GM21619 (cell line): ENCODE measurements around the gene INHBA.

ENCODE experiments used
- ATAC-seq: cut with Tn5 transposase; IDR thresholded peaks from one replicate; pipeline ENCODE4 v1.9.1; 2021; ENCODE audit not compliant: unreplicated experiment

INHBA gene

GRCh38 chr7:41702635-41703371 lies at the start of gene INHBA:
INHBA (minus strand) TSS chr7:41703090; CDS start chr7:41700374, 2,716 bp downstream.
- no peak for ATAC-seq

DNA sequence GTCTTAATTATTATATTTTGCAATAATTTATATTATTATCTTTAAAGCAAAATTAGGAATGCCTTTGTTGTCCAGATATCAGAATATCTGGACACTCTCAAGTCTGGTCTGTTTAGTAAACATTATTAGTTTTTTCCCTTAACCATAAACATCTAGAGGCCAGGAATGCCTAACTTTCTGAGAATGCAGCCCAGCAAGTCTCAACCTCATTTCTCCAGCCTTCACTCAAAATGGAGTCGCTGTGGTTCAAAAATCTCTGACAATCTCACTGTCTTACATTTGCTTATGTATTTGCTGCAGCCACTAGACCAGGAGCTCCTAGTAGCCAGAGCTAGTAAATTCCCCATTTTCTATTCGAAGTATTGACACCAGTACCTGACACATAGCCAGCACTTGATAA lies 49.7 kb upstream of the INHBA start:
- no peak for ATAC-seq

DNA sequence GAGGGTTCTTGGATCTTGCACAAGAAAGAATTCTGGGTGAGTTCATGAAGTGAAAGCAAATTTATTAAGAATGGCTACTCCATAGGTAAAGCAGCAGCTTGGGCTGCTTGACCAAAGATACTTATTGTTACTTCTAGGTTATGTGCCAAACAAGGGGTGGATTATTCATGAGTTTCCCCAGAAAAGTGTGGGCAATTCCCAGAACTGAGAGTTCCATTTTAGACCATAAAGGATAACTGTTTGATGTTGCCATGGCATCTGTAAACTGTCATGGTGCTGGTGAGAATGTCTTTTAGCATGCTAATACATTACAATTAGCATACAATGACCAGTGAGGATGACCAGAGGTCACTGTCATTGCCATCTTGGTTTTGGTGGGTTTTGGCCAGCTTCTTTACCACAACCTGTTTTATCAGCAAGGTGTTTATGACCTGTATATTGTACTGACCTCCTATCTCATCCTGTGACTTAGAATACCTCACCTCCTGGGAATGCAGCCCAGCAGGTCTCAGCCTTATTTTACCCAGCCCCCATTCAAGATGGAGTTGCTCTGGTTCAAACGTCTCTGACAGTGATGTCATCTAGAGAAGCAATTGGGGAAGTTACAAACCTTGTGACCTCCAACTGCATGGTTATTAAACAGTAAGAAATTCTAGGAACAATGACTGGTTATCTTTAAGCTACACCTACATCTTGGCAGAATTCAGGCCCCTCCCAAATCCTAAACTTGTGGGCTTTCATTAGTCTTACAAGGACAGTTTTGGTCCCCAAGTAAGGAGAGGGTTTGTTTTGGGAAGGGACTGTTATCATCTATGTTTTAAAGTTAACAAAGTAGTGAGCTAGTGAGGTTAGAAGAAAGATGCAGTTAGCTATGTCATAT lies 48.0 kb upstream of the INHBA start:
- no peak for ATAC-seq

GRCh38 chr7:41747961-41748360 lies 45.1 kb upstream of the INHBA start:
- no peak for ATAC-seq

DNA sequence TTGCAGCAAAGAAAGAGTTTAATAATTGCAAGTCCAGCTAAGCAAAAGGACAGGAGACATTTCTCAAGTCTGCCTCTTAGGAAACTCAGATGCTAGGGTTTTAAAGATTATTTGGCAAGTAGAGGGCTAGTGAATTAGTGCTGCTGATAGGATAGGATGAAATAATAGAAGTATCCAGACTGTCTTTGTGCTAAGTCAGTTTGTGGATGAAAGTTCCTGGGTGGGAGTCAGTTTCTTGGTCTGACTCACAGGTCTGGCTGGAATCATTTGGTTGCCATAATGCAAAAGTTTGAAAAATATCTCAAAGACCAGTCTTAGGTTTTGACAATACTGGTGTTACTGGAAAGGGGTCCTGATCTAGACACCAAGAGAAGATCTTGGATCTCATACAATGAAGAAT lies 42.6 kb upstream of the INHBA start:
- ATAC-seq = no peak

DNA sequence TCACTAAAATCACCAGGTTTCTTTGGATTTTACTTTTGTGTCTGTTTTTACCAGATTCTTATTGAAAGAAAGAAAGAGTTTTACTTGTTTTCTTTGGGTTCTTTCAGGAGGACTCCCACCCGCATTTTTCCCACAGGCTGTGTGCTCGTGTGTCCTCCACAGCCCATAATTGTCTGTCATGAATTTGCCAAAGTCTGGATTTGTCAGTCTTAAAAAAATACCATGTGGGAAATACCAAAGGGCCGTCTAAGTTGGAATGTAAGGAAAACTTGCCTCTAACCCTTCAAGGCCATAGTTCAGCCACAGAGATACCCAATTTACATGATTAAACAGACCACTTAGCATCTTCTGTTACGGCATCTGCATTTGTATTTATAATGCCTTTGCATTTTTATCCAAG lies 41.3 kb upstream of the INHBA start:
- ATAC-seq = no peak

GRCh38 chr7:41742401-41743020 lies 39.6 kb upstream of the INHBA start:
- ATAC-seq = no peak

GRCh38 chr7:41738806-41739205 lies 35.9 kb upstream of the INHBA start:
- no peak for ATAC-seq

GRCh38 chr7:41738336-41738735 lies 35.4 kb upstream of the INHBA start:
- ATAC-seq = no peak

GRCh38 chr7:41735206-41735605 lies 32.3 kb upstream of the INHBA start:
- no peak for ATAC-seq

DNA sequence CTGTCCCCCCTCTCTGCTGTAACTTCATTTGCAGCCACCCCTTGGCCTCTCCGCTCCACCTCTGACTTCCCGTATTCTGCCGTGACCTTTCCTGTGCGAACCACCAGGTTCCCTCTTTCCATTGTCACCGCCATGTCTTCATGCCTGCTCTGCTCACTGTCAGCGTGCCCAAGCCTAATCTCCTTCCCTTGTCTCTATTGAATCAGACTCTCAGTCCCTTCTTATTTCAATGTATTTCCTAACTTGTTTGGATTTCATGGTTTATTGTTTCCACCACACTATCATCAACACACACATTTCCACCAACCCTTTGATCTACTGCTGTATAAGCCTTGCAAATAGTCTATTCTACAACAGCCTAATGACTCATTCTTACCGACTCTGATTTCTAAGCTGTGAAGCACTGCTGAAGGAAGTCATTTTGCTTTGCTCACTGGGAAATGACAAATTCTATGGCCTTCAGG lies 30.0 kb upstream of the INHBA start:
- ATAC-seq = no peak

DNA sequence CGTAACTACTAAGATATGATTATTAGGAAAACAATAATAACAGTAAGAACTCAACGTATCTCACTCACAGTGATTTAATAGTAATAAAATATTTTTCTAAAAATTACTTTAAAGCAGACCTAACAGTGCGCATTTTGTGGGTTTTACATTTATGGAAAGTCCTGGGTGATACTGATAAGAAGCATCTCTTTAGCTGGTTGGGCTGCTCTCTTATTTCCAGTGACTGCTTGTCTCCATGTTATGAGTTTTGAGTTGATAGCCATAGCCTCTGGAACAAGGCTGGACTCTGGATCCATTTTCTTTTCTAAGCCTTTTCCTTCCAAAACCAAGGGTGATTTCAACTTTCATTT lies 29.5 kb upstream of the INHBA start:
- ATAC-seq = no peak

- ATAC-seq = peak; percentile 99
Measured at GRCh38 chr7:41731493-41732435, 28.9 kb upstream of the INHBA start.

- ATAC-seq = no peak
Measured at GRCh38 chr7:41730668-41731067, 27.8 kb upstream of the INHBA start.

GRCh38 chr7:41730161-41730560 lies 27.3 kb upstream of the INHBA start:
- no peak for ATAC-seq

DNA sequence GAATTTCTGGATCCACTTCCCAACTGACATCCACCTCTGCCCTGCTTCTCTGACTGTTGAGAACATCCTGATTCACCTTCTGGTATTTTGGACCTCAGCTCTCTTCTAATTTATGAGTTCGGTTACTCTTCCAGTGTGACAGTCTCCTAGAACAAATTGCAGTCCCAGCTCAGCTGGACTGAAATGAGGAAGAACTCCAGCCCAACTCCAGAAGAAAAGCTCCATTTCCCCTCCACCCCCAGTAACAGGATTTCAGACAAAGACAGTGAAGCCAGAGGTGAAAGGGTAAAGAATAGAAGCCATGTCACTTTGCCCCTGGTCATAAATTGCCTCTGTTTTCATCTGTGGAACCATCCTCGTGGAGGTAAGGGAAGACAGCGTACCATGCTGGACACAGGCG lies 26.2 kb upstream of the INHBA start:
- no peak for ATAC-seq

GRCh38 chr7:41725013-41725412 lies 22.1 kb upstream of the INHBA start:
- no peak for ATAC-seq

- no peak for ATAC-seq
Measured at GRCh38 chr7:41720886-41721285, 18.0 kb upstream of the INHBA start.

DNA sequence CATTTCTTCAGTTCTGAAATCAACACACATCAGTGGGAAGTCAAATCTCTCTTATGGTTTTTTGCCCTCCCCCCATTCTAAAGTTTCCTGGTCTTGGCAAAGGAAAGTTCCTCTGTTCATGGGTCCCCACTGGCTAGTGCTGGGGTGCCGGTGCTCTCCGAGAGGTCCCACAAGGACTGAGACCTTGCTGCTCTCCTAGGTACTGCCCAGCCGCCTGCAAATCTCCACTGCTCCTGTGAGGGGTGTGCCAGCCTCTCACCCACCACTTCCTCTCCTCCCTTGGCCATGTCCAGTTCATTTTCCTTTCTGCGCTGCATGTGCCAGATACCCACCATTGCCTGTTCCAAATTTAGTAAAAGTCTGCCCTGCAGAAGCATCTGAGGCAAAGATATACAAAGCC lies 17.2 kb upstream of the INHBA start:
- ATAC-seq = no peak

- no peak for ATAC-seq
Measured at GRCh38 chr7:41716691-41717090, 13.8 kb upstream of the INHBA start.

GRCh38 chr7:41715000-41715399 lies 12.1 kb upstream of the INHBA start:
- ATAC-seq = no peak
